Transverse colon (tissue), 4 donors: Measurements from ENCODE around the gene UHRF2. TPM values are rescaled to one million over a fixed set of nuclear protein-coding genes. Genes with fewer than 3 reads are reported as not detected.

Source experiments
- DNase-seq: peaks from one replicate; pipeline ENCODE4 v3.0.0-alpha.2; 2019
- H3K27ac ChIP-seq, 4 donors: fragments of 200-600 bp; sonication (generic); 2 replicates each; pipeline ENCODE4 v1.5.1; 2016 to 2018; ENCODE audit warnings: inconsistent platforms in 4 of 4
- H3K27me3 ChIP-seq: fragments of 200-600 bp; sonication (generic); 2 replicates; pipeline ENCODE4 v1.5.1; 2017; ENCODE audit warnings: inconsistent platforms
- H3K36me3 ChIP-seq, 4 donors: fragments of 200-600 bp; sonication (generic); 2 replicates each; pipeline ENCODE4 v1.5.1; 2017 to 2019; ENCODE audit warnings: inconsistent platforms in 4 of 4
- H3K4me1 ChIP-seq, 4 donors: fragments of 200-600 bp; sonication (generic); 2 replicates each; pipeline ENCODE4 v1.5.1; 2017 to 2020; ENCODE audit warnings: inconsistent platforms in 4 of 4
- H3K4me3 ChIP-seq, 4 donors: fragments of 200-600 bp; sonication (generic); 1 replicate in 1 of 4; 2 replicates in 3 of 4; pipeline versions ENCODE4 v1.5.1 to v1.6.1; 2017 to 2019; ENCODE audit warnings: inconsistent platforms in 4 of 4
- H3K9me3 ChIP-seq, 2 donors: fragments of 200-600 bp; sonication (generic); 2 replicates each; pipeline ENCODE4 v1.5.1; 2017 to 2019; ENCODE audit warnings: inconsistent platforms in 2 of 2
- EP300 ChIP-seq: sonication (generic); formaldehyde crosslinking; IDR thresholded peaks from one replicate; pipeline ENCODE4 v1.6.1; 2017; ENCODE audit warnings: antibody characterized with exemption, low read depth
- POLR2A ChIP-seq: fragments of 450-650 bp; IDR thresholded peaks from one replicate; pipeline ENCODE4 v1.6.1; 2016; ENCODE audit warnings: antibody characterized with exemption, mild to moderate bottlenecking, moderate library complexity
- POLR2AphosphoS5 ChIP-seq, 3 donors: sonication (generic); formaldehyde crosslinking; IDR thresholded peaks; one replicate each; pipeline ENCODE4 v1.6.1; 2016; ENCODE audit warnings: antibody characterized with exemption in 3 of 3
- WGBS, 2 donors: methylation state at CpG; one replicate each; pipeline ENCODE4 v1.1.5; 2018; ENCODE audit warnings: low coverage in 1 of 2; 5-methylcytosine and 5-hydroxymethylcytosine counted together
- in situ Hi-C, 4 donors: fragments of 200-750 bp; cut with MboI; loops; one replicate each; pipeline versions ENCODE4 v1.15.0 to v1.15.1; 2017; ENCODE audit warnings: low sequenced_read_pairs in 3 of 4, low pct_ligation_motif_present in 1 of 4, low pct_unique_long_range_greater_than_20kb in 1 of 4
- intact Hi-C: fragments of 100-400 bp; cut with DNase I; formaldehyde crosslinking; loops from one replicate; pipeline ENCODE4 v1.15.1; 2023; ENCODE audit warnings: low total_unique reads
- total RNA-seq, 4 donors: library from RNA; depleted of rRNA; stranded (reverse); fragments of >200 nt; gene quantifications; one replicate each; pipeline ENCODE4 v1.1.0, GENCODE V29; 2016
- TF ChIP-seq, protein P1 (sequence below), 5 experiments: fragments of 200-600 bp in 3 of 5; fragments of 450-650 bp in 2 of 5; sonication (generic) in 3 of 5; IDR thresholded peaks; 1 replicate in 2 of 5; 2 replicates in 3 of 5; pipeline ENCODE4 v1.5.1; 2016 to 2017; ENCODE audit warnings: antibody characterized with exemption in 5 of 5, inconsistent platforms in 3 of 5, mild to moderate bottlenecking in 2 of 5, moderate library complexity in 1 of 5

Gene UHRF2
- total RNA-seq, 4 donors from 2014 or later = 40.8 to 64.0 (median 51.4) TPM

- H3K9me3 ChIP-seq = no peaks in the 10 kb centered on the region
- 78 to 85% methylated on average over 10 to 11 of the region's 11 CpGs for WGBS, 2 donors
- no peaks in the 10 kb centered on the region for H3K36me3 ChIP-seq
- TF ChIP-seq, protein P1, sequence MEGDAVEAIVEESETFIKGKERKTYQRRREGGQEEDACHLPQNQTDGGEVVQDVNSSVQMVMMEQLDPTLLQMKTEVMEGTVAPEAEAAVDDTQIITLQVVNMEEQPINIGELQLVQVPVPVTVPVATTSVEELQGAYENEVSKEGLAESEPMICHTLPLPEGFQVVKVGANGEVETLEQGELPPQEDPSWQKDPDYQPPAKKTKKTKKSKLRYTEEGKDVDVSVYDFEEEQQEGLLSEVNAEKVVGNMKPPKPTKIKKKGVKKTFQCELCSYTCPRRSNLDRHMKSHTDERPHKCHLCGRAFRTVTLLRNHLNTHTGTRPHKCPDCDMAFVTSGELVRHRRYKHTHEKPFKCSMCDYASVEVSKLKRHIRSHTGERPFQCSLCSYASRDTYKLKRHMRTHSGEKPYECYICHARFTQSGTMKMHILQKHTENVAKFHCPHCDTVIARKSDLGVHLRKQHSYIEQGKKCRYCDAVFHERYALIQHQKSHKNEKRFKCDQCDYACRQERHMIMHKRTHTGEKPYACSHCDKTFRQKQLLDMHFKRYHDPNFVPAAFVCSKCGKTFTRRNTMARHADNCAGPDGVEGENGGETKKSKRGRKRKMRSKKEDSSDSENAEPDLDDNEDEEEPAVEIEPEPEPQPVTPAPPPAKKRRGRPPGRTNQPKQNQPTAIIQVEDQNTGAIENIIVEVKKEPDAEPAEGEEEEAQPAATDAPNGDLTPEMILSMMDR (IDR thresholded peaks at IDR 0.05) = no peak
- TF ChIP-seq EP300 = no peak
- TF ChIP-seq POLR2A = no peak
- no peak for TF ChIP-seq POLR2AphosphoS5 (IDR thresholded peaks at IDR 0.05)
- no peak for DNase-seq
- intact Hi-C loops (no loop called here), in situ Hi-C loops (no loop called here)
- H3K27me3 ChIP-seq = no peaks in the 10 kb centered on the region
- no peak overlapping the region for H3K4me3 ChIP-seq
- peak overlapping the region in 1 of 4 donors; percentile 5 for H3K27ac ChIP-seq
- peaks cover 0 to 38% (median 4%) of the 10 kb centered on the region in 4 donors for H3K4me1 ChIP-seq
These were observed 16.2 kb downstream of the UHRF2 start for GRCh38 chr9:6428940-6429889.

GRCh38 chr9:6431038-6431437 lies 18.0 kb downstream of the UHRF2 start:
- H3K27me3 ChIP-seq = no peaks in the 10 kb centered on the region
- no peak overlapping the region for H3K27ac ChIP-seq
- H3K4me1 ChIP-seq = peaks cover 0 to 32% (median 4%) of the 10 kb centered on the region in 4 donors
- DNase-seq = no peak
- TF ChIP-seq EP300 = no peak
- TF ChIP-seq POLR2AphosphoS5 (IDR thresholded peaks at IDR 0.05) = no peak
- TF ChIP-seq POLR2A = no peak
- TF ChIP-seq, protein P1 (IDR thresholded peaks at IDR 0.05) = no peak
- intact Hi-C loops = no loop called here
- H3K4me3 ChIP-seq = no peak overlapping the region
- no peaks in the 10 kb centered on the region for H3K9me3 ChIP-seq
- in situ Hi-C loops = no loop called here
- no peaks in the 10 kb centered on the region for H3K36me3 ChIP-seq

DNA sequence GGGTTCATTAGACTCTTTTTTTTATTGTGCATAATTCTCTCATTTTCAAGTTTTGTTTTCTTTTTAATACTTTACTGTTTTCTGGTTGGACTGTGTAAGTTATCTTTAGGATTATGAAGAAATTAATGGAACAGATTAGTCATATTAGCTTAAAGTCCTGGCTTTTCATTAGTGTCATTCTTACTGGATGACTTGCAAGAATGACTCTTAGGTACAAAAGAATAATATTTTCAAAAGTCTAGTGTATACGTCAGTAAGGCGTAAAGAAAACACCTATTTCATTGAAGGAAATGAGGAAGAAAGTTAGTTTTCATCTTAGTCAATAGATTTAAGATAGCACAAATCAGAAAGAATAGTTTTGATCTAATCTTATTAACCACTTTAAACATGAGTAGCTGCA lies 20.4 kb downstream of the UHRF2 start:
- Histone ChIP-seq H3K4me1 (peaks cover 0 to 19% (median 0%) of the 10 kb centered on the region in 4 donors), H3K36me3 (peaks cover 0 to 9% (median 0%) of the 10 kb centered on the region in 4 donors), H3K27ac (no peak overlapping the region), H3K9me3 (no peaks in the 10 kb centered on the region), H3K4me3 (no peak overlapping the region), H3K27me3 (no peaks in the 10 kb centered on the region)
- in situ Hi-C loops (no loop called here), intact Hi-C loops (no loop called here)
- DNase-seq = no peak
- TF ChIP-seq POLR2A = no peak
- TF ChIP-seq POLR2AphosphoS5 (IDR thresholded peaks at IDR 0.05) = no peak
- TF ChIP-seq, protein P1 (IDR thresholded peaks at IDR 0.05) = no peak
- no peak for TF ChIP-seq EP300
- 75 to 81% methylated on average over 2 of the region's 2 CpGs for WGBS, 2 donors

GRCh38 chr9:6439051-6439703 lies 26.2 kb downstream of the UHRF2 start:
- H3K27ac ChIP-seq = no peak overlapping the region
- peaks cover 0 to 48% (median 6%) of the 10 kb centered on the region in 4 donors for H3K4me1 ChIP-seq
- H3K36me3 ChIP-seq = peaks cover 0 to 9% (median 0%) of the 10 kb centered on the region in 4 donors
- H3K4me3 ChIP-seq = no peak overlapping the region
- in situ Hi-C loops = no loop called here
- 75 to 86% methylated on average over 4 to 9 of the region's 9 CpGs for WGBS, 2 donors
- TF ChIP-seq EP300 (no peak), POLR2A (no peak), POLR2AphosphoS5 (IDR thresholded peaks at IDR 0.05) (no peak)
- TF ChIP-seq, protein P1 (IDR thresholded peaks at IDR 0.05) = no peak
- no peaks in the 10 kb centered on the region for H3K27me3 ChIP-seq
- intact Hi-C loops = no loop called here
- no peak for DNase-seq
- H3K9me3 ChIP-seq = no peaks in the 10 kb centered on the region
